Lower leg skin (tissue), 4 donors: ENCODE measurements around the gene ANKS6. TPM values are rescaled to one million over a fixed set of nuclear protein-coding genes. Genes with fewer than 3 reads are reported as not detected.

Source experiments
- DNase-seq, 2 donors: peaks; one replicate each; pipeline ENCODE4 v3.0.0-alpha.2; 2019; ENCODE audit warnings: low spot score in 2 of 2
- H3K4me3 ChIP-seq: fragments of 200-600 bp; sonication (generic); 2 replicates; pipeline ENCODE4 v1.5.1; 2017; ENCODE audit warnings: mild to moderate bottlenecking, low read depth; ENCODE audit not compliant: poor library complexity, severe bottlenecking
- POLR2A ChIP-seq, 2 donors: fragments of 450-650 bp; IDR thresholded peaks; one replicate each; pipeline ENCODE4 v1.6.1; 2016 to 2017; ENCODE audit warnings: antibody characterized with exemption in 2 of 2, mild to moderate bottlenecking in 1 of 2, moderate library complexity in 1 of 2
- WGBS, 2 donors: methylation state at CpG; one replicate each; pipeline ENCODE4 v1.1.5; 2018; 5-methylcytosine and 5-hydroxymethylcytosine counted together
- intact Hi-C: fragments of 100-400 bp; cut with DNase I; formaldehyde crosslinking; loops from one replicate; pipeline ENCODE4 v1.15.0; 2023; ENCODE audit warnings: low total_unique reads
- total RNA-seq, 4 donors: library from RNA; depleted of rRNA; stranded (reverse); fragments of >200 nt; gene quantifications; one replicate each; pipeline ENCODE4 v1.1.0, GENCODE V29; 2016
- TF ChIP-seq, protein P1 (sequence below), 3 donors: fragments of 450-650 bp; IDR thresholded peaks; one replicate each; pipeline ENCODE4 v1.5.1; 2016; ENCODE audit warnings: antibody characterized with exemption in 3 of 3, mild to moderate bottlenecking in 3 of 3, moderate library complexity in 2 of 3

Gene ANKS6
- total RNA-seq, 4 donors from 2014 or later, result 11.3 to 28.0 (median 19.1) TPM

- WGBS, 2 donors, result 94 to 97% methylated on average over 10 of the region's 10 CpGs
- TF ChIP-seq, protein P1, sequence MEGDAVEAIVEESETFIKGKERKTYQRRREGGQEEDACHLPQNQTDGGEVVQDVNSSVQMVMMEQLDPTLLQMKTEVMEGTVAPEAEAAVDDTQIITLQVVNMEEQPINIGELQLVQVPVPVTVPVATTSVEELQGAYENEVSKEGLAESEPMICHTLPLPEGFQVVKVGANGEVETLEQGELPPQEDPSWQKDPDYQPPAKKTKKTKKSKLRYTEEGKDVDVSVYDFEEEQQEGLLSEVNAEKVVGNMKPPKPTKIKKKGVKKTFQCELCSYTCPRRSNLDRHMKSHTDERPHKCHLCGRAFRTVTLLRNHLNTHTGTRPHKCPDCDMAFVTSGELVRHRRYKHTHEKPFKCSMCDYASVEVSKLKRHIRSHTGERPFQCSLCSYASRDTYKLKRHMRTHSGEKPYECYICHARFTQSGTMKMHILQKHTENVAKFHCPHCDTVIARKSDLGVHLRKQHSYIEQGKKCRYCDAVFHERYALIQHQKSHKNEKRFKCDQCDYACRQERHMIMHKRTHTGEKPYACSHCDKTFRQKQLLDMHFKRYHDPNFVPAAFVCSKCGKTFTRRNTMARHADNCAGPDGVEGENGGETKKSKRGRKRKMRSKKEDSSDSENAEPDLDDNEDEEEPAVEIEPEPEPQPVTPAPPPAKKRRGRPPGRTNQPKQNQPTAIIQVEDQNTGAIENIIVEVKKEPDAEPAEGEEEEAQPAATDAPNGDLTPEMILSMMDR (IDR thresholded peaks at IDR 0.05), result no peak
- TF ChIP-seq POLR2A (IDR thresholded peaks at IDR 0.05), result no peak
- no peak overlapping the region for H3K4me3 ChIP-seq
- intact Hi-C loops, result no loop called here
- DNase-seq, result no peak
Measured at GRCh38 chr9:98770717-98771116, 25.6 kb downstream of the ANKS6 start.

GRCh38 chr9:98768344-98768743 lies 28.0 kb downstream of the ANKS6 start:
- no peak for DNase-seq
- H3K4me3 ChIP-seq, result no peak overlapping the region
- 93 to 95% methylated on average over 9 of the region's 9 CpGs for WGBS, 2 donors
- no peak for TF ChIP-seq POLR2A (IDR thresholded peaks at IDR 0.05)
- intact Hi-C loops, result no loop called here

DNA sequence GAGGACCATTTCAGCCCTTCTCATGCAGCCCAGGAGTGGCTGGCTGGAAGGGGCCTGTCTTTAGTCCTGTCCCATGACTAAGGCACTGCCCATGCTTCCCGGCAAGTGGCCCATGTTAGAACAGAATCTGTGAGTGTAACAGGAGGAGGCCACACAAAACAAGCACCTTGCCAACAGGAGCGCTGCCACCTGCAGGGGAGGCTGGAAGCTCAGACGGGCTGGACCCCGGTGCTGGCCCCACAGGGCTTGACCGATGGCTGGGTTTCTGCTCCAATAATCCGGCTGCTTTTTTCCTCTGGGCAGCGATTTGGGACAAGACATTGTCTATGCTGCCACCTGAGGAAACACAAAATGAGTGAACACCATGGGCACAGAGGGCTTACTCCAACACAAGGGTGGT lies 28.4 kb downstream of the ANKS6 start:
- 92 to 96% methylated on average over 6 to 7 of the region's 7 CpGs for WGBS, 2 donors

GRCh38 chr9:98767196-98767595 lies 29.2 kb downstream of the ANKS6 start:
- intact Hi-C loops, result no loop called here
- 87 to 91% methylated on average over 3 of the region's 3 CpGs for WGBS, 2 donors
- TF ChIP-seq, protein P1 (IDR thresholded peaks at IDR 0.05), result no peak
- no peak overlapping the region for H3K4me3 ChIP-seq
- no peak for DNase-seq

More for the DNA sequence above, 28.4 kb downstream of the ANKS6 start:
- no peak overlapping the region for H3K4me3 ChIP-seq
- TF ChIP-seq, protein P1 (IDR thresholded peaks at IDR 0.05), result no peak
- no peak for TF ChIP-seq POLR2A (IDR thresholded peaks at IDR 0.05)
- DNase-seq, result no peak
- intact Hi-C loops, result no loop called here

DNA sequence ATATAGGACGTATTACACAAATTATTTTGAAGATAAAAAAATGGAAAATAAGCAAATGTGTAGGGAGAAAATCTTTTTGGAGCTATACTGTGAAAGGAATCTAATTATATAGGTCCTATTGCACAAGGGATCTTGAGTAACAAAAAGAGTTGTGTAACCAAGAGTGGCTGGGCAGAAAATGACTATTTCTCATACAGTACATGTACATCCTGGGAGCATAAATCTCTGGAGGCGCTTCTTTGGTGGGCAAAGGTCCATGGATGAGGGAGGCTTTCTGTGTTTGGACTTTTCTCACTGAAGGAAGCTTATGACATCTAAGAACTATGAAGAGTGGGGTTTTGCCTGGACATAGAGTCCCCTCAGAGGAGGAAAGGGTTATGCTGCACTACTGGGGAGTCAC lies 29.8 kb downstream of the ANKS6 start:
- no peak for TF ChIP-seq POLR2A (IDR thresholded peaks at IDR 0.05)
- TF ChIP-seq, protein P1 (IDR thresholded peaks at IDR 0.05), result no peak
- DNase-seq, result no peak
- no peak overlapping the region for H3K4me3 ChIP-seq
- 89 to 91% methylated on average over 2 of the region's 2 CpGs for WGBS, 2 donors
- intact Hi-C loops, result no loop called here

DNA sequence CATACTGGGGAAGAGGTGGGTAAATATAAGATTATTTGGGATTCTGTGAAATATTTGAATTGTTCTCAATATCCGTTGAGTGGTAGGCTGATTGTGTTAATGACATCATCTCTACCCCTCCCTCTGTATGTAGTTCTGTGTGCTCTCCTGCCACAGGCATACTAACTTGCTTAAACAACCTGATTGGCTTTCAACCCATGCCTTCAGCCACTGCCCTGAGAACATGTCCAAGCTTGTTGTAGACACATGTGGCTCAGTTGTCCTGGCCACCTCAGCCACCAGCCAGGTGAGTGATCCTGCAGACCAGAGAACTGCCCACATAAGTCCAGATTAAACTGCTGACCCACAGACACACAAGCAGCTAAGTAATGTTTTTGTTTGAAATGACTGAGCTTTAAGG lies 31.1 kb downstream of the ANKS6 start:
- TF ChIP-seq, protein P1 (IDR thresholded peaks at IDR 0.05), result no peak
- H3K4me3 ChIP-seq, result no peak overlapping the region
- WGBS, 2 donors, result 79 to 82% methylated on average over 1 of the region's 1 CpG
- intact Hi-C loops, result no loop called here
- no peak for DNase-seq
